ENCODE data around the gene AKIRIN2. TPM values are rescaled to one million over a fixed set of nuclear protein-coding genes. Genes with fewer than 3 reads are reported as not detected.

The AKIRIN2 gene
- total and polyA plus RNA-seq, 2 of the 13 experiments (the other 11 are each of a cell fraction or from before 2014, with no cell fraction given), result 15.6 to 23.4 TPM

GRCh38 chr6:87628881-87629280, 73.2 kb downstream of the AKIRIN2 start:
- no peaks in the 10 kb centered on the region for H3K79me2 ChIP-seq (ENCODE audit: insufficient read depth, low read length)
- H3K4me2 ChIP-seq (ENCODE audit: low read depth, low read length), result no peak overlapping the region
- H3K4me1 ChIP-seq (ENCODE audit: insufficient read depth, low read length), result no peaks in the 10 kb centered on the region
- peaks cover 1 to 15% of the 10 kb centered on the region in 2 experiments; a peak in 2 of 5 replicates for H3K36me3 ChIP-seq (replicated peaks in 1 of 2; ENCODE audit: control insufficient read depth in 1 of 2, insufficient read depth in 2 of 2, low read length in 2 of 2)
- no peaks in the 10 kb centered on the region for H3K9me3 ChIP-seq (ENCODE audit: low read length)
- TF ChIP-seq TGIF2 (CRISPR knock-in tag; IDR thresholded peaks at IDR 0.05), result no peak
- no peak for TF ChIP-seq GFI1 (CRISPR knock-in tag; IDR thresholded peaks at IDR 0.05; ENCODE audit: borderline replicate concordance)
- no peak for TF ChIP-seq FOXC1 (CRISPR knock-in tag; IDR thresholded peaks at IDR 0.05; ENCODE audit: borderline replicate concordance)
- TF ChIP-seq ZNF3 (CRISPR knock-in tag; IDR thresholded peaks at IDR 0.05), result no peak
- TF ChIP-seq ZNF510 (CRISPR knock-in tag; IDR thresholded peaks at IDR 0.05; ENCODE audit: low read depth), result no peak
- no peak for TF ChIP-seq GZF1 (CRISPR knock-in tag; IDR thresholded peaks at IDR 0.05)
- TF ChIP-seq HMGA1 (CRISPR knock-in tag; conservative IDR thresholded peaks at IDR 0.05), result no peak
- H4K20me1 ChIP-seq (ENCODE audit: insufficient read depth, low read length), result no peaks in the 10 kb centered on the region
- no peak for FAIRE-seq
- ATAC-seq, result no peak
- H3K27me3 ChIP-seq (ENCODE audit: control insufficient read depth in 1 of 2, insufficient read depth in 2 of 2, low read length in 2 of 2), result no peaks in the 10 kb centered on the region
- H2AFZ ChIP-seq (ENCODE audit: low read length), result no peak overlapping the region
- no peak overlapping the region for H3K4me3 ChIP-seq (replicated peaks in 1 of 3; ENCODE audit: insufficient read depth in 1 of 3, low read depth in 2 of 3, low read length in 3 of 3)
- no peak overlapping the region for H3K27ac ChIP-seq (ENCODE audit: extremely low read length, insufficient read depth, low read length)
- in situ Hi-C loops (cut with HindIII; ENCODE audit: extremely low pct_ligation_motif_present, low pct_unique_long_range_greater_than_20kb) (no loop called here), intact Hi-C loops (cut with micrococcal nuclease; ENCODE audit: unreplicated experiment) (no loop called here)
- no TSS peak for BruUV-seq (replicated peaks)
- ChIA-PET CTCF (ENCODE audit: low intra/inter-chr PET ratio, low total read pairs) (no interaction called here), POLR2A (no interaction called here)
- no peak for DNase-seq (ENCODE audit: low spot score)
- no peak overlapping the region for H3K9ac ChIP-seq (ENCODE audit: insufficient read depth, low read depth, low read length)

- WGBS (ENCODE audit: low lambda C conversion rate), result 85% methylated on average over 2 of the region's 2 CpGs
- H3K4me3 ChIP-seq (replicated peaks in 1 of 3; ENCODE audit: insufficient read depth in 1 of 3, low read depth in 2 of 3, low read length in 3 of 3), result no peak overlapping the region
- ChIA-PET POLR2A (no interaction called here), CTCF (ENCODE audit: low intra/inter-chr PET ratio, low total read pairs) (no interaction called here)
- ATAC-seq (no peak), DNase-seq (ENCODE audit: low spot score) (no peak), FAIRE-seq (no peak)
- no peak overlapping the region for H2AFZ ChIP-seq (ENCODE audit: low read length)
- in situ Hi-C loops (cut with HindIII; ENCODE audit: extremely low pct_ligation_motif_present, low pct_unique_long_range_greater_than_20kb) (no loop called here), intact Hi-C loops (cut with micrococcal nuclease; ENCODE audit: unreplicated experiment) (no loop called here)
- no peaks in the 10 kb centered on the region for H3K79me2 ChIP-seq (ENCODE audit: insufficient read depth, low read length)
- H3K36me3 ChIP-seq (replicated peaks in 1 of 2; ENCODE audit: control insufficient read depth in 1 of 2, insufficient read depth in 2 of 2, low read length in 2 of 2), result peaks cover 1 to 15% of the 10 kb centered on the region in 2 experiments; a peak in 2 of 5 replicates
- H3K27ac ChIP-seq (ENCODE audit: extremely low read length, insufficient read depth, low read length), result no peak overlapping the region
- H3K9me3 ChIP-seq (ENCODE audit: low read length), result no peaks in the 10 kb centered on the region
- no peak overlapping the region for H3K4me2 ChIP-seq (ENCODE audit: low read depth, low read length)
- no peaks in the 10 kb centered on the region for H4K20me1 ChIP-seq (ENCODE audit: insufficient read depth, low read length)
- H3K27me3 ChIP-seq (ENCODE audit: control insufficient read depth in 1 of 2, insufficient read depth in 2 of 2, low read length in 2 of 2), result no peaks in the 10 kb centered on the region
- H3K4me1 ChIP-seq (ENCODE audit: insufficient read depth, low read length), result peaks cover 4% of the 10 kb centered on the region; the same call in 1 of the 2 replicates
- no peak overlapping the region for H3K9ac ChIP-seq (ENCODE audit: insufficient read depth, low read depth, low read length)
- BruUV-seq (replicated peaks), result no TSS peak
- TF ChIP-seq JARID2 (CRISPR knock-in tag; IDR thresholded peaks at IDR 0.05; ENCODE audit: insufficient replicate concordance) (no peak), ZNF775 (CRISPR knock-in tag; IDR thresholded peaks at IDR 0.05; ENCODE audit: borderline replicate concordance) (no peak), CCAR2 (optimal IDR thresholded peaks at IDR 0.05; ENCODE audit: low read depth, low read length) (no peak), TIGD3 (CRISPR knock-in tag; IDR thresholded peaks at IDR 0.05; ENCODE audit: borderline replicate concordance) (no peak), SMARCC2 (IDR thresholded peaks at IDR 0.05) (no peak), ZNF20 (CRISPR knock-in tag; IDR thresholded peaks at IDR 0.05) (no peak), AHDC1 (CRISPR knock-in tag; IDR thresholded peaks at IDR 0.05; ENCODE audit: borderline replicate concordance) (no peak)
Observed at GRCh38 chr6:87628424-87628823, 73.6 kb downstream of the AKIRIN2 start.
